ENCODE data around the gene KLHL26. TPM values are rescaled to one million over a fixed set of nuclear protein-coding genes. Genes with fewer than 3 reads are reported as not detected.
A peak's percentile ranks its signal among the peaks of the same experiment; 100 is the strongest.
"Not testable (repeated sequence)": the region's sequence is repeated elsewhere in the genome, so short reads cannot be mapped to it uniquely, and the experiment has no call there.

Gene KLHL26
- total RNA-seq, 1 experiment from 2014 or later: 10.7 TPM

GRCh38 chr19:18677156-18677555 is 40.3 kb downstream of the KLHL26 start:
- Mint-ChIP-seq H3K4me3 (no peak overlapping the region), H3K9me3 (no peaks in the 10 kb centered on the region), H3K27ac (peak overlapping the region in 2 of 3 experiments; percentile 44 to 53; a peak in 3 of 7 replicates), H3K27me3 (ENCODE audit: low read depth) (peaks cover 3% of the 10 kb centered on the region), H3K4me1 (peaks cover 12 to 19% of the 10 kb centered on the region in 2 experiments), H3K36me3 (ENCODE audit: insufficient read depth in 1 of 3, low read depth in 3 of 3) (no peaks in the 10 kb centered on the region; a peak in 1 of 7 replicates)
- H3K27ac ChIP-seq (ENCODE audit: insufficient read length, low read depth, low read length): no peak overlapping the region
- no peaks in the 10 kb centered on the region for H3K79me2 ChIP-seq (ENCODE audit: insufficient read depth, low read length)
- H3T11ph ChIP-seq (ENCODE audit: low read length): no peak overlapping the region
- H4K20me1 ChIP-seq (ENCODE audit: control insufficient read depth, insufficient read depth, insufficient read length): no peaks in the 10 kb centered on the region
- no peak for DNase-seq
- H4K8ac ChIP-seq (replicated peaks; ENCODE audit: insufficient read length, low read depth, low read length): no peak overlapping the region
- H2BK15ac ChIP-seq (ENCODE audit: low read depth, low read length): no peak overlapping the region
- no peak overlapping the region for H3K14ac ChIP-seq (ENCODE audit: insufficient read depth, low read length)
- H3K23me2 ChIP-seq (ENCODE audit: insufficient read length, low read depth, low read length, poor library complexity, severe bottlenecking): no peaks in the 10 kb centered on the region
- H3K9ac ChIP-seq (ENCODE audit: extremely low read depth, insufficient read length, low read length): no peak overlapping the region
- H4K91ac ChIP-seq (ENCODE audit: insufficient read length, low read depth, low read length): no peak overlapping the region
- H2BK120ac ChIP-seq (ENCODE audit: low read depth, low read length, poor library complexity, severe bottlenecking): no peak overlapping the region
- H3K56ac ChIP-seq (ENCODE audit: insufficient read length, low read depth, low read length): no peak overlapping the region
- H2BK12ac ChIP-seq (ENCODE audit: insufficient read length, low read depth, low read length): no peak overlapping the region
- H3K79me1 ChIP-seq (ENCODE audit: insufficient read depth, low read depth, low read length, poor library complexity, severe bottlenecking): no peaks in the 10 kb centered on the region
- H3K4ac ChIP-seq (ENCODE audit: low read depth, low read length): no peak overlapping the region
- H2AK5ac ChIP-seq (ENCODE audit: insufficient read length, low read length): no peak overlapping the region
- no peak for TF ChIP-seq CTCF (conservative IDR thresholded peaks at IDR 0.05)
- H2AFZ ChIP-seq (ENCODE audit: low read length): no peak overlapping the region
- H4K5ac ChIP-seq (ENCODE audit: insufficient read length, low read depth, low read length): no peak overlapping the region
- no peaks in the 10 kb centered on the region; the same call in 1 of the 2 replicates for H3K4me1 ChIP-seq (ENCODE audit: insufficient read depth, low read length)
- H3K23ac ChIP-seq (ENCODE audit: insufficient read length, low read depth, low read length): no peak overlapping the region
- H2BK5ac ChIP-seq (ENCODE audit: insufficient read length, low read length): no peak overlapping the region
- H3K27me3 ChIP-seq (ENCODE audit: insufficient read depth, low read length): no peaks in the 10 kb centered on the region
- H3K9me3 ChIP-seq (ENCODE audit: control insufficient read depth, low read depth, low read length): no peaks in the 10 kb centered on the region
- H2BK20ac ChIP-seq (ENCODE audit: low read depth, low read length, poor library complexity, severe bottlenecking): no peak overlapping the region
- no peak overlapping the region for H3K4me2 ChIP-seq (ENCODE audit: insufficient read depth, insufficient read length, low read length)
- no peak overlapping the region for H3K18ac ChIP-seq (ENCODE audit: insufficient read length, low read depth, low read length)
- WGBS (ENCODE audit: extremely low coverage, insufficient read length, low lambda C conversion rate): no CpG with 5 or more reads among the region's 13 CpGs

- H3K4ac ChIP-seq (ENCODE audit: low read depth, low read length); H2BK15ac ChIP-seq (ENCODE audit: low read depth, low read length); H3K18ac ChIP-seq (ENCODE audit: insufficient read length, low read depth, low read length); H3T11ph ChIP-seq (ENCODE audit: low read length); H3K36me3 Mint-ChIP-seq (ENCODE audit: insufficient read depth in 1 of 3, low read depth in 3 of 3); H3K27me3 Mint-ChIP-seq (ENCODE audit: low read depth); H4K91ac ChIP-seq (ENCODE audit: insufficient read length, low read depth, low read length); H2AFZ ChIP-seq (ENCODE audit: low read length); H3K23ac ChIP-seq (ENCODE audit: insufficient read length, low read depth, low read length); H2BK20ac ChIP-seq (ENCODE audit: low read depth, low read length, poor library complexity, severe bottlenecking); H3K27ac Mint-ChIP-seq; H3K23me2 ChIP-seq (ENCODE audit: insufficient read length, low read depth, low read length, poor library complexity, severe bottlenecking); H3K27me3 ChIP-seq (ENCODE audit: insufficient read depth, low read length); H2BK120ac ChIP-seq (ENCODE audit: low read depth, low read length, poor library complexity, severe bottlenecking); H2AK5ac ChIP-seq (ENCODE audit: insufficient read length, low read length); H3K79me2 ChIP-seq (ENCODE audit: insufficient read depth, low read length); H3K79me1 ChIP-seq (ENCODE audit: insufficient read depth, low read depth, low read length, poor library complexity, severe bottlenecking); DNase-seq; H4K20me1 ChIP-seq (ENCODE audit: control insufficient read depth, insufficient read depth, insufficient read length); H3K4me1 ChIP-seq (ENCODE audit: insufficient read depth, low read length); H3K4me2 ChIP-seq (ENCODE audit: insufficient read depth, insufficient read length, low read length); H3K9me3 Mint-ChIP-seq; H4K8ac ChIP-seq (replicated peaks; ENCODE audit: insufficient read length, low read depth, low read length); H4K5ac ChIP-seq (ENCODE audit: insufficient read length, low read depth, low read length); H3K14ac ChIP-seq (ENCODE audit: insufficient read depth, low read length); H3K9me3 ChIP-seq (ENCODE audit: control insufficient read depth, low read depth, low read length); H2BK5ac ChIP-seq (ENCODE audit: insufficient read length, low read length); H2BK12ac ChIP-seq (ENCODE audit: insufficient read length, low read depth, low read length); H3K4me3 Mint-ChIP-seq; H3K27ac ChIP-seq (ENCODE audit: insufficient read length, low read depth, low read length); H3K56ac ChIP-seq (ENCODE audit: insufficient read length, low read depth, low read length); H3K9ac ChIP-seq (ENCODE audit: extremely low read depth, insufficient read length, low read length): not testable (repeated sequence)
- peaks cover 20 to 24% of the 10 kb centered on the region in 2 experiments for H3K4me1 Mint-ChIP-seq
- no CpG with 5 or more reads among the region's 1 CpG for WGBS (ENCODE audit: extremely low coverage, insufficient read length, low lambda C conversion rate)
Measured at GRCh38 chr19:18680148-18680547, 43.3 kb downstream of the KLHL26 start.

Measured in H9 (cell line).